Caco-2 (cell line): ENCODE measurements around the gene MGLL. TPM values are rescaled to one million over a fixed set of nuclear protein-coding genes. Genes with fewer than 3 reads are reported as not detected.

ENCODE experiments used
- BruUV-seq: library from RNA; stranded (reverse); fragments of 400-500 nt; replicated peaks from 2 replicates; lab custom pipeline; 2021; lab: Mats Ljungman, UMichigan
- CTCF ChIA-PET: fragments of 300-600 bp; sonication (Branson Sonifier 250); formaldehyde crosslinking; loops from one replicate; lab custom pipeline; 2022; ENCODE audit warnings: antibody characterized with exemption; lab: Charles Lee
- POLR2A ChIA-PET: fragments of 300-600 bp; sonication (Branson Sonifier 250); formaldehyde crosslinking; loops from one replicate; lab custom pipeline; 2022; ENCODE audit warnings: antibody characterized with exemption; lab: Charles Lee
- DNase-seq, 2 experiments: peaks; one replicate each; pipeline versions ENCODE4 v3.0.0 to v3.0.0-alpha.2; 2020 to 2022
- H3K27me3 ChIP-seq: replicated peaks from 2 replicates; pipeline ENCODE4 v1.6.0; 2011; ENCODE audit warnings: low read length; ENCODE audit not compliant: control insufficient read depth, insufficient read depth
- H3K36me3 ChIP-seq: 2 replicates; pipeline ENCODE4 v1.5.1; 2011; ENCODE audit warnings: low read length; ENCODE audit not compliant: control insufficient read depth, insufficient read depth
- H3K4me1 ChIP-seq: fragments of 250-450 bp; sonication (Bioruptor Pico); 2 replicates; pipeline ENCODE4 v1.5.1; 2020; ENCODE audit warnings: mild to moderate bottlenecking
- H3K4me3 ChIP-seq: 2 replicates; pipeline ENCODE4 v1.5.1; 2011; ENCODE audit warnings: low read depth, mild to moderate bottlenecking, control low read depth, low read length
- H3K9me3 ChIP-seq: fragments of 250-450 bp; sonication (Bioruptor Pico); 2 replicates; pipeline ENCODE4 v1.5.1; 2020; ENCODE audit warnings: mild to moderate bottlenecking, moderate library complexity
- H3K27ac Mint-ChIP-seq: one replicate; pipeline ENCODE4 v1.8.0; 2022; ENCODE audit warnings: mixed read lengths; ENCODE audit not compliant: unreplicated experiment
- H3K27me3 Mint-ChIP-seq: one replicate; pipeline ENCODE4 v1.8.0; 2022; ENCODE audit warnings: mixed read lengths; ENCODE audit not compliant: insufficient read depth, unreplicated experiment
- H3K36me3 Mint-ChIP-seq: one replicate; pipeline ENCODE4 v1.8.0; 2022; ENCODE audit warnings: mild to moderate bottlenecking, mixed read lengths; ENCODE audit not compliant: insufficient read depth, unreplicated experiment
- H3K4me1 Mint-ChIP-seq: one replicate; pipeline ENCODE4 v1.8.0; 2022; ENCODE audit warnings: low read depth, mixed read lengths; ENCODE audit not compliant: unreplicated experiment
- H3K4me3 Mint-ChIP-seq: one replicate; pipeline ENCODE4 v1.8.0; 2022; ENCODE audit warnings: mild to moderate bottlenecking, moderate library complexity, mixed read lengths; ENCODE audit not compliant: unreplicated experiment
- H3K9me3 Mint-ChIP-seq: one replicate; pipeline ENCODE4 v1.8.0; 2022; ENCODE audit warnings: mixed read lengths; ENCODE audit not compliant: unreplicated experiment
- intact Hi-C: fragments of 100-400 bp; cut with micrococcal nuclease; formaldehyde crosslinking; loops from one replicate; pipeline ENCODE4 v1.10.0; 2022; ENCODE audit not compliant: unreplicated experiment
- total RNA-seq: library from RNA; stranded (reverse); gene quantifications from 2 replicates; pipeline ENCODE4 v1.2.3, GENCODE V29; 2022
- TF ChIP-seq, protein P1 (sequence below), 2 experiments: fragments of 200-600 bp in 1 of 2; IDR thresholded peaks; 1 replicate in 1 of 2; 2 replicates in 1 of 2; pipeline versions ENCODE4 v1.5.1 to v1.8.0; 2011 to 2022; ENCODE audit warnings: antibody characterized with exemption in 1 of 2, control low read depth in 1 of 2, inconsistent platforms in 1 of 2, low read depth in 1 of 2, low read length in 1 of 2, mild to moderate bottlenecking in 1 of 2, moderate library complexity in 1 of 2; ENCODE audit not compliant: insufficient read depth in 1 of 2, severe bottlenecking in 1 of 2, unreplicated experiment in 1 of 2

MGLL gene
- total RNA-seq, 1 experiment from 2014 or later = 7.8 TPM

DNA sequence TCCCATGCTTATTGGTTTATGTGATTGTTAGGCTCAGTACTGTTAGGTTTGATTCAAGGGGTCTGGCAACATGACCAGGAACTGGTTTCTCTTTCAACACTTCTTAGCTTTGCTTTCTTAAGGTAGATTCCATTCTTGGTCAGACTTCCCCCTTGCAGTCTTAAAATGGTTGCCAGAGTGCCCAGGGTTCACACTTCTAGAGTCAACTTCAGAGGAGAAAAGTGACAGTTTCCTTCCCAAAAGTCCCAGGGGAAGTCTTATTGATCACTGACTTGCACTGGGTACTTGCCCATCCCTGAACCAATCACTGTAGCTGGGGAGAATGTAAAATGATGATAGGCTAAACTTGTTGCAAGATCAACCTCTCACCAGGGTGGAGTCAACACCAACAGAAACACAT, 14.1 kb downstream of the MGLL start:
- no peak overlapping the region for H3K27ac Mint-ChIP-seq
- Histone ChIP-seq H3K9me3 (no peaks in the 10 kb centered on the region), H3K27me3 (no peaks in the 10 kb centered on the region), H3K4me1 (no peaks in the 10 kb centered on the region), H3K36me3 (no peaks in the 10 kb centered on the region), H3K4me3 (no peak overlapping the region)
- H3K36me3 Mint-ChIP-seq = no peaks in the 10 kb centered on the region
- H3K9me3 Mint-ChIP-seq = no peaks in the 10 kb centered on the region
- BruUV-seq = no TSS peak
- no peak for DNase-seq
- intact Hi-C loops = no loop called here
- H3K27me3 Mint-ChIP-seq = no peaks in the 10 kb centered on the region
- no peaks in the 10 kb centered on the region for H3K4me1 Mint-ChIP-seq
- CTCF ChIA-PET = interaction anchor here (1.0 kb wide), 1 partner anchor 17 kb away, joined by 4 read pairs; no protein-coding TSS in a partner anchor
- POLR2A ChIA-PET = no interaction called here
- no peak overlapping the region for H3K4me3 Mint-ChIP-seq
- TF ChIP-seq, protein P1, sequence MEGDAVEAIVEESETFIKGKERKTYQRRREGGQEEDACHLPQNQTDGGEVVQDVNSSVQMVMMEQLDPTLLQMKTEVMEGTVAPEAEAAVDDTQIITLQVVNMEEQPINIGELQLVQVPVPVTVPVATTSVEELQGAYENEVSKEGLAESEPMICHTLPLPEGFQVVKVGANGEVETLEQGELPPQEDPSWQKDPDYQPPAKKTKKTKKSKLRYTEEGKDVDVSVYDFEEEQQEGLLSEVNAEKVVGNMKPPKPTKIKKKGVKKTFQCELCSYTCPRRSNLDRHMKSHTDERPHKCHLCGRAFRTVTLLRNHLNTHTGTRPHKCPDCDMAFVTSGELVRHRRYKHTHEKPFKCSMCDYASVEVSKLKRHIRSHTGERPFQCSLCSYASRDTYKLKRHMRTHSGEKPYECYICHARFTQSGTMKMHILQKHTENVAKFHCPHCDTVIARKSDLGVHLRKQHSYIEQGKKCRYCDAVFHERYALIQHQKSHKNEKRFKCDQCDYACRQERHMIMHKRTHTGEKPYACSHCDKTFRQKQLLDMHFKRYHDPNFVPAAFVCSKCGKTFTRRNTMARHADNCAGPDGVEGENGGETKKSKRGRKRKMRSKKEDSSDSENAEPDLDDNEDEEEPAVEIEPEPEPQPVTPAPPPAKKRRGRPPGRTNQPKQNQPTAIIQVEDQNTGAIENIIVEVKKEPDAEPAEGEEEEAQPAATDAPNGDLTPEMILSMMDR (IDR thresholded peaks at IDR 0.05; ENCODE audit: insufficient read depth in 1 of 2, low read depth in 1 of 2, low read length in 1 of 2, severe bottlenecking in 1 of 2, unreplicated experiment in 1 of 2) = no peak

DNA sequence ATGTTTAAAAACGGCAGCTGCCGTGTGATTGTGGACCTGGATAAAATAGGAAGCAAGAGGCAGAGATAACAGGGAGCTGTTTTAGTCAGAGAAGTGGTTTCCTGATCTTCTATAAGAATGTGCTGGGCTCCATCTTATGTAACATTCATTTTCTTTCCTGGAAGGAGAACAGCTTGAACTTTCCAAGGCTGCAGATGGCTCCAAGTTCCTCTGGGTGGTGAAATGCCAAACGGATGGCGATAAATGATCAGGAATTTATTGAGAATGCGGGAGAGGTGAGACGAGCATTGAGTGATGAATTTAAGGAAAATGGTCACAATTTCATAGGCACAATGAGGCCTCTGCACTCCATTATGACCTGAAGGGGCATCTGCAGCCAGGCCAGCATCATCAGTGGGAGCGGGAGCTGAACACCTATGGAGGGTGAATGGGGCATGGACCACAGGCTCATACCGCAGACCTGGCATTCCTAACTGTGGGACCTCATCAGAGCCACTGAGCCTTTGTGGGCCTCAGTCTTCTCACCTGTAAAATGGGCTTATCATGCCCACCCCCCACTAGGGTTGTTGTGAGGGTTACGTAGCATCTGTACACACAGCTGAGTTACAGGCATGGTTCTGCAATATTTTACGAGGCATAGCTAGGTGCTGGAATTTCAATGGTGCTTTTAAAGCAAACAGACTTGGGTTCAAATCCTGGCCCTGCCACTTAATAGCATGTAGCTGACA, 17.1 kb downstream of the MGLL start:
- H3K9me3 Mint-ChIP-seq = no peaks in the 10 kb centered on the region
- H3K27me3 ChIP-seq = no peaks in the 10 kb centered on the region
- H3K36me3 ChIP-seq = no peaks in the 10 kb centered on the region
- H3K36me3 Mint-ChIP-seq = no peaks in the 10 kb centered on the region
- TF ChIP-seq, protein P1 (IDR thresholded peaks at IDR 0.05; ENCODE audit: insufficient read depth in 1 of 2, low read depth in 1 of 2, low read length in 1 of 2, severe bottlenecking in 1 of 2, unreplicated experiment in 1 of 2) = no peak
- DNase-seq = no peak
- H3K4me1 Mint-ChIP-seq = no peaks in the 10 kb centered on the region
- CTCF ChIA-PET = no interaction called here
- no peak overlapping the region for H3K4me3 Mint-ChIP-seq
- no peaks in the 10 kb centered on the region for H3K27me3 Mint-ChIP-seq
- no peak overlapping the region for H3K27ac Mint-ChIP-seq
- no TSS peak for BruUV-seq
- H3K9me3 ChIP-seq = no peaks in the 10 kb centered on the region
- no peaks in the 10 kb centered on the region for H3K4me1 ChIP-seq
- POLR2A ChIA-PET = no interaction called here
- no peak overlapping the region for H3K4me3 ChIP-seq
- intact Hi-C loops = no loop called here

DNA sequence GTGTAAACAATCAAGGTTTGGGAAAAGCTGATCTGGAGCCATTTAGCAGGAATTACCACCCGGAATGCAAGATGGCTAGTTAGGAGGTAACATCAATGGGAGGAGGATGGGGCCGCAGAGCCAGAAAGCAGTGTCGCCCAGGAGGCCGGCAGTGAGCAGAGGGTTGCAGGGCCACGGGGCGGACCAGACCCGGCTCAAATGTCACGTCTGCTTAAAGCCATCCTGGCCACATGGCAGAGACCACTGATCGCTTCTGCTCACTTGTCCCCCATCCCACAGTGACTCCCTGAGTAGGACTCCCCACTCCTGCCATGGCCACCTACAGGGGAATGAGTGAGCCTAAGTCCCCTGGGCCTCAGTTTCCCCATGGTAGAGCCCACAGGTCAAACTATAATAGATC, 18.2 kb downstream of the MGLL start:
- H3K4me3 ChIP-seq = no peak overlapping the region
- DNase-seq = no peak
- H3K9me3 ChIP-seq = no peaks in the 10 kb centered on the region
- Mint-ChIP-seq H3K27ac (no peak overlapping the region), H3K4me3 (no peak overlapping the region), H3K4me1 (peaks cover 4% of the 10 kb centered on the region), H3K36me3 (no peaks in the 10 kb centered on the region), H3K27me3 (no peaks in the 10 kb centered on the region), H3K9me3 (no peaks in the 10 kb centered on the region)
- ChIA-PET CTCF (no interaction called here), POLR2A (no interaction called here)
- intact Hi-C loops = no loop called here
- H3K4me1 ChIP-seq = no peaks in the 10 kb centered on the region
- BruUV-seq = no TSS peak
- TF ChIP-seq, protein P1 (IDR thresholded peaks at IDR 0.05; ENCODE audit: insufficient read depth in 1 of 2, low read depth in 1 of 2, low read length in 1 of 2, severe bottlenecking in 1 of 2, unreplicated experiment in 1 of 2) = no peak
- H3K36me3 ChIP-seq = no peaks in the 10 kb centered on the region
- no peaks in the 10 kb centered on the region for H3K27me3 ChIP-seq
